Activated CD8-positive, alpha-beta T cell treated with anti-CD3 and anti-CD28 coated beads for 36 hours (primary cell): Measurements from ENCODE around the gene TREML2. TPM values are rescaled to one million over a fixed set of nuclear protein-coding genes. Genes with fewer than 3 reads are reported as not detected.
A peak's percentile ranks its signal among the peaks of the same experiment; 100 is the strongest.

Experiments used
- ATAC-seq: fragments of 200-7000 bp; cut with Tn5 transposase; one replicate; pipeline ENCODE4 v1.10.0; 2021; ENCODE audit warnings: mild to moderate bottlenecking, moderate library complexity
- CTCF ChIA-PET: fragments of 350-600 bp; sonication (Branson Sonifier 250); formaldehyde crosslinking; loops from one replicate; lab custom pipeline; 2021; ENCODE audit warnings: antibody characterized with exemption; lab: Charles Lee
- POLR2A ChIA-PET: fragments of 350-600 bp; sonication (Branson Sonifier 250); formaldehyde crosslinking; loops from one replicate; lab custom pipeline; 2021; ENCODE audit warnings: antibody characterized with exemption; lab: Charles Lee
- DNase-seq: peaks from one replicate; pipeline ENCODE4 v3.0.0-alpha.2; 2020
- H3K27ac Mint-ChIP-seq: one replicate; pipeline ENCODE4 v1.8.0; 2021; ENCODE audit warnings: mild to moderate bottlenecking, mixed read lengths
- H3K27me3 Mint-ChIP-seq: one replicate; pipeline ENCODE4 v1.8.0; 2021; ENCODE audit warnings: mixed read lengths
- H3K36me3 Mint-ChIP-seq: one replicate; pipeline ENCODE4 v1.8.0; 2021; ENCODE audit warnings: low read depth, mixed read lengths
- H3K4me1 Mint-ChIP-seq: one replicate; pipeline ENCODE4 v1.8.0; 2021; ENCODE audit warnings: low read depth, mixed read lengths
- H3K4me3 Mint-ChIP-seq: one replicate; pipeline ENCODE4 v1.8.0; 2021; ENCODE audit warnings: mild to moderate bottlenecking, moderate library complexity, mixed read lengths
- H3K9me3 Mint-ChIP-seq: one replicate; pipeline ENCODE4 v1.8.0; 2021; ENCODE audit warnings: mixed read lengths
- intact Hi-C: fragments of 100-400 bp; cut with micrococcal nuclease; formaldehyde crosslinking; loops from one replicate; pipeline ENCODE4 v1.10.0; 2022
- total RNA-seq, 2 experiments: library from RNA; stranded (reverse); gene quantifications; one replicate each; pipeline ENCODE4 v1.2.3, GENCODE V29; 2021
- TF ChIP-seq, protein P1 (sequence below): fragments of 200-600 bp; IDR thresholded peaks from one replicate; pipeline ENCODE4 v1.8.0; 2022; ENCODE audit warnings: antibody characterized with exemption, mild to moderate bottlenecking

TREML2 gene
- total RNA-seq, 2 experiments from 2014 or later = 6.9 to 8.2 TPM

DNA sequence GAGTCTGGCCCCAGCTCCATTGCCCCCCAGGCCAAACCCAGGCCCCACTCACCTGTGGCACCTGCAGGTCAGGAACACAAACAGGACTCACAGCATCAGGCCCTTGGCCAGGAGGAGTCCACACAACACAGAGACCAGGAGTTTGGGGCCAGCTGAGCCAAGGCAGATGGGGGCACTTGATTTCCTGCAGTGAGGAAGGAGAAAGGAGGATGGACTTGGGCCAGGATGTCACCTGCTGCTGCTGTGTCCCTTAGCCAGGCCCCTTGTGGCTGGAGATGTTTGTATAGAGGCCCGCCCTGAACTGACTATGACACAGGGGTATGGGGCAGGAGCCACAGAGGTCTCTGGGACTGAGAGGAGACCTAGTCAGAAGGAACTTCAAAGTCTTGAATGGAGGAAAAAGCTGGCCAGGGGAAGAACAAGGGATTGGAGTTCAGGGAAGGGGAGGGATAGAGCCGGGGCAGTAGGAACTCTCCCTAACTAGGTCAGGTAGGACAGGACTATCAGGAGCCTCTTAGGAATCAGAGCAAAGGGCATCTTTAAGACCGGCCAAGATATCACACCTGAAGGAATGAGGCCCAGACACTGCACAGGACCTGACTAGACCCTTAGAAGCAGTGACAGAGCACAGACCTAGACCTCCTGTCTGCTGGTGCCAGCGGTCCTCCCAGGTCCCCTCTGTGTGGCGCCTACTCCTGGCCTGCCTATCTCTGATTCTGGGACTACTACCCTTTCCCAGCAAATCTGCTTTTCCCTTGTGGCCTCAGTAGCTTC lies 8.8 kb upstream of the TREML2 start:
- ATAC-seq = no peak

DNA sequence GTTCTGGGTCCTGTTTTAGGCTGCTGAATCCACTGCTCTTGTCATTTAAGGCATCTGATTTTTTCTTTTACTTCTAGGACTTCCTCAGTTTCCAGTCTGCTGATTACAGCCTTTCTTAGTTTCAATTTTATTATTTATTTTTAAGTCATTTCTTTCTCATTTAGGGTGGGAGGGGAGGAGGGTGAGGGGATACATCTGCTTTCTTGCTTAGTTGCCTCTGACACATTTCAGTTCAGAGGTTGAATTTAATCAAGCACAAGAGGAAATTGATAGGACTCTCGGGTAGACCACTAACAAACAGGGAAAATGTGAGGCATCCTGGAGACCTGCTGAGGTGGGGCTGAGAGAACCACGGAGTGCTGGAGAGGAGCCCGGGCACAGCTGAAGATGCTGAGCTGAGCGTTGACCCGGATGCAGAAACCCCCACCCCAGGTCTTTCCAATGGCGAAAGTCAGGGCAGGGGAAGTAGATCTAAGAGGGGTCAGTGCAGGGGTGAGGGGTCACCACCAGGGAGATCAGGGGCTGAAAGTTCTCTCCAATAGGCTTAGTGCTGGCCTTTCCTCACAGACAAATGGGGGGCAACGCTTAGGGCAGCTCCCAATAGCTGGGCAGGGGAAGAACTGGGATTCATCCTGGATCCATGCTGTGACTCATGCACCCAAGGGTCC lies 7.6 kb upstream of the TREML2 start:
- DNase-seq = no peak
- peaks cover 1% of the 10 kb centered on the region for H3K4me1 Mint-ChIP-seq

More for the DNA sequence above, 8.8 kb upstream of the TREML2 start:
- H3K27ac Mint-ChIP-seq = no peak overlapping the region
- intact Hi-C loops = no loop called here
- H3K9me3 Mint-ChIP-seq = peaks cover 8% of the 10 kb centered on the region
- TF ChIP-seq, protein P1, sequence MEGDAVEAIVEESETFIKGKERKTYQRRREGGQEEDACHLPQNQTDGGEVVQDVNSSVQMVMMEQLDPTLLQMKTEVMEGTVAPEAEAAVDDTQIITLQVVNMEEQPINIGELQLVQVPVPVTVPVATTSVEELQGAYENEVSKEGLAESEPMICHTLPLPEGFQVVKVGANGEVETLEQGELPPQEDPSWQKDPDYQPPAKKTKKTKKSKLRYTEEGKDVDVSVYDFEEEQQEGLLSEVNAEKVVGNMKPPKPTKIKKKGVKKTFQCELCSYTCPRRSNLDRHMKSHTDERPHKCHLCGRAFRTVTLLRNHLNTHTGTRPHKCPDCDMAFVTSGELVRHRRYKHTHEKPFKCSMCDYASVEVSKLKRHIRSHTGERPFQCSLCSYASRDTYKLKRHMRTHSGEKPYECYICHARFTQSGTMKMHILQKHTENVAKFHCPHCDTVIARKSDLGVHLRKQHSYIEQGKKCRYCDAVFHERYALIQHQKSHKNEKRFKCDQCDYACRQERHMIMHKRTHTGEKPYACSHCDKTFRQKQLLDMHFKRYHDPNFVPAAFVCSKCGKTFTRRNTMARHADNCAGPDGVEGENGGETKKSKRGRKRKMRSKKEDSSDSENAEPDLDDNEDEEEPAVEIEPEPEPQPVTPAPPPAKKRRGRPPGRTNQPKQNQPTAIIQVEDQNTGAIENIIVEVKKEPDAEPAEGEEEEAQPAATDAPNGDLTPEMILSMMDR = no peak
- no peak for DNase-seq
- no peak overlapping the region for H3K4me3 Mint-ChIP-seq
- H3K36me3 Mint-ChIP-seq = peaks cover 1% of the 10 kb centered on the region
- POLR2A ChIA-PET = no interaction called here
- H3K4me1 Mint-ChIP-seq = no peaks in the 10 kb centered on the region
- H3K27me3 Mint-ChIP-seq = no peaks in the 10 kb centered on the region
- CTCF ChIA-PET = no interaction called here

DNA sequence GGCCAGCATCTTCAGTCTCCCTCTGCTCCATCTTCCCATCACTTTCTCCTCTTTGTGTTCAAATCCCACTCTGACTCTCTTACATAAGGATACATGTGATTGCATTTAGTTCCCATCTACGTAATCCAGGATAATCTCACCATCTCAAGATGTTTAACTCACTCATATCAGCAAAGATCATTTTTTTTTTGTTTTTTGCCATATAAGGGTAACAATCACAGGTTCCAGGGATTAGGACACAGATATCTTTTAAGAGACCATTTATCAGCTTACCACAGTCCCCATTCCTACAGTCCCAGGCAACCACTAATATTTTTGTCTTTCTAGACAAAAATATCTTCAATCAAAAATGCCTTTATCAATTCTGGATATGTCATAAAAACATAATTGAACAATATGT lies 3.2 kb upstream of the TREML2 start:
- DNase-seq (no peak), ATAC-seq (no peak)
- peaks cover 40% of the 10 kb centered on the region for H3K4me1 Mint-ChIP-seq
- intact Hi-C loops = no loop called here
- no peaks in the 10 kb centered on the region for H3K36me3 Mint-ChIP-seq
- no peaks in the 10 kb centered on the region for H3K9me3 Mint-ChIP-seq
- ChIA-PET CTCF (interaction anchor here (1.0 kb wide), 1 partner anchor 12 kb away, joined by 3 read pairs; no protein-coding TSS in a partner anchor), POLR2A (no interaction called here)
- no peaks in the 10 kb centered on the region for H3K27me3 Mint-ChIP-seq
- TF ChIP-seq, protein P1 = no peak
- H3K4me3 Mint-ChIP-seq = no peak overlapping the region
- H3K27ac Mint-ChIP-seq = no peak overlapping the region

More for the DNA sequence above, 7.6 kb upstream of the TREML2 start:
- ATAC-seq = no peak
- ChIA-PET CTCF (no interaction called here), POLR2A (no interaction called here)
- no peaks in the 10 kb centered on the region for H3K36me3 Mint-ChIP-seq
- intact Hi-C loops = no loop called here
- no peaks in the 10 kb centered on the region for H3K9me3 Mint-ChIP-seq
- H3K27ac Mint-ChIP-seq = no peak overlapping the region
- H3K27me3 Mint-ChIP-seq = no peaks in the 10 kb centered on the region
- H3K4me3 Mint-ChIP-seq = no peak overlapping the region
- TF ChIP-seq, protein P1 = no peak

DNA sequence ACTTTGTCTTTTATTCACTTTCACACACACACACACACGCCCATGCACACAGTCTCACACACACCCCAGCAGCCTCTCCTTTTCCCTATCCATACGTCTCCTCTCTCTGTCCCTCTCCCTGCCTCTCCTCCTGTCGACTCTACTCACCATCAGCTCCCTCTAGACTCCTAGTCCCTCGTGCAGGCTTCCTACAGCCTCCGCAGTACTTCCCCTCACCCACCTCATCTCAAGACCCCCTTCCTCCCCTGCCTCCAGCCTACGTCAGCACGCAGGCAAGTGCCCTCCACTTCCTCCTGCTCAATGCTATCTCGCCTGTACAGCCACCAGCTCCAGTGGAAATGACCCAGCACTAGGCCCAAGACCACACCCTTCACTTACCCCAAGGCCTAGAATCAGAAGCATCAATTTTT lies 820 bp upstream of the TREML2 start:
- Mint-ChIP-seq H3K27me3 (no peaks in the 10 kb centered on the region), H3K4me1 (peaks cover 46% of the 10 kb centered on the region), H3K27ac (peak overlapping the region; percentile 95), H3K36me3 (no peaks in the 10 kb centered on the region), H3K4me3 (peak overlapping the region; percentile 74), H3K9me3 (no peaks in the 10 kb centered on the region)
- intact Hi-C loops = no loop called here
- ATAC-seq (no peak), DNase-seq (no peak)
- ChIA-PET POLR2A (no interaction called here), CTCF (interaction anchor here (1.3 to 3.1 kb wide), 3 partner anchors 11 to 118 kb away, joined by 3 to 18 read pairs (median 5); no protein-coding TSS in a partner anchor)
- TF ChIP-seq, protein P1 = no peak
